ENCODE results near the gene MINDY4.

MINDY4 gene

GRCh38 chr7:30843741-30844482 is 72.7 kb downstream of the MINDY4 start:
- H3K4me3 ChIP-seq (IDR thresholded peaks at IDR 0.05; ENCODE audit: insufficient read depth, low read depth, low read length): no peak overlapping the region
- H4K20me1 ChIP-seq (ENCODE audit: insufficient read depth): no peaks in the 10 kb centered on the region
- H3K9ac ChIP-seq: no peak overlapping the region
- no peaks in the 10 kb centered on the region for H3K79me2 ChIP-seq (ENCODE audit: insufficient read depth, low read depth)
- no peaks in the 10 kb centered on the region for H3K4me1 ChIP-seq (ENCODE audit: low read depth, poor library complexity, severe bottlenecking)
- no peak for TF ChIP-seq CTCF (conservative IDR thresholded peaks at IDR 0.05; ENCODE audit: low read depth, low read length)
- no peak overlapping the region for H3K4me2 ChIP-seq
- H2AFZ ChIP-seq (ENCODE audit: low read depth): no peak overlapping the region
- no peak overlapping the region for H3K27ac ChIP-seq
- no peaks in the 10 kb centered on the region for H3K27me3 ChIP-seq (ENCODE audit: insufficient read depth, low read depth)
- H3K36me3 ChIP-seq (ENCODE audit: insufficient read depth): no peaks in the 10 kb centered on the region

- H3K4me3 ChIP-seq (IDR thresholded peaks at IDR 0.05; ENCODE audit: insufficient read depth, low read depth, low read length): no peak overlapping the region
- no peaks in the 10 kb centered on the region for H4K20me1 ChIP-seq (ENCODE audit: insufficient read depth)
- H3K4me1 ChIP-seq (ENCODE audit: low read depth, poor library complexity, severe bottlenecking): no peaks in the 10 kb centered on the region
- no peaks in the 10 kb centered on the region for H3K79me2 ChIP-seq (ENCODE audit: insufficient read depth, low read depth)
- H3K9ac ChIP-seq: no peak overlapping the region
- H3K27me3 ChIP-seq (ENCODE audit: insufficient read depth, low read depth): no peaks in the 10 kb centered on the region
- H3K27ac ChIP-seq: no peak overlapping the region
- H2AFZ ChIP-seq (ENCODE audit: low read depth): no peak overlapping the region
- TF ChIP-seq CTCF (conservative IDR thresholded peaks at IDR 0.05; ENCODE audit: low read depth, low read length): no peak
- no peak overlapping the region for H3K4me2 ChIP-seq
- H3K36me3 ChIP-seq (ENCODE audit: insufficient read depth): no peaks in the 10 kb centered on the region
Observed at GRCh38 chr7:30844483-30844874, 73.3 kb downstream of the MINDY4 start.

GRCh38 chr7:30844916-30845315 is 73.7 kb downstream of the MINDY4 start:
- Histone ChIP-seq H4K20me1 (ENCODE audit: insufficient read depth) (no peaks in the 10 kb centered on the region), H3K9ac (no peak overlapping the region), H3K27me3 (ENCODE audit: insufficient read depth, low read depth) (no peaks in the 10 kb centered on the region), H3K4me1 (ENCODE audit: low read depth, poor library complexity, severe bottlenecking) (no peaks in the 10 kb centered on the region), H3K4me3 (IDR thresholded peaks at IDR 0.05; ENCODE audit: insufficient read depth, low read depth, low read length) (no peak overlapping the region), H3K79me2 (ENCODE audit: insufficient read depth, low read depth) (no peaks in the 10 kb centered on the region), H2AFZ (ENCODE audit: low read depth) (no peak overlapping the region), H3K4me2 (no peak overlapping the region), H3K27ac (no peak overlapping the region), H3K36me3 (ENCODE audit: insufficient read depth) (no peaks in the 10 kb centered on the region)
- no peak for TF ChIP-seq CTCF (conservative IDR thresholded peaks at IDR 0.05; ENCODE audit: low read depth, low read length)

GRCh38 chr7:30845426-30846135 is 74.4 kb downstream of the MINDY4 start:
- H3K27ac ChIP-seq: no peak overlapping the region
- no peaks in the 10 kb centered on the region for H3K36me3 ChIP-seq (ENCODE audit: insufficient read depth)
- H4K20me1 ChIP-seq (ENCODE audit: insufficient read depth): no peaks in the 10 kb centered on the region
- TF ChIP-seq CTCF (conservative IDR thresholded peaks at IDR 0.05; ENCODE audit: low read depth, low read length): no peak
- H2AFZ ChIP-seq (ENCODE audit: low read depth): no peak overlapping the region
- H3K79me2 ChIP-seq (ENCODE audit: insufficient read depth, low read depth): no peaks in the 10 kb centered on the region
- H3K4me2 ChIP-seq: no peak overlapping the region
- no peaks in the 10 kb centered on the region for H3K4me1 ChIP-seq (ENCODE audit: low read depth, poor library complexity, severe bottlenecking)
- no peak overlapping the region for H3K4me3 ChIP-seq (IDR thresholded peaks at IDR 0.05; ENCODE audit: insufficient read depth, low read depth, low read length)
- H3K9ac ChIP-seq: no peak overlapping the region
- H3K27me3 ChIP-seq (ENCODE audit: insufficient read depth, low read depth): no peaks in the 10 kb centered on the region

Data from KMS-11 (cell line).